Measurements from ENCODE around the gene DMWD.

DMWD gene

DNA sequence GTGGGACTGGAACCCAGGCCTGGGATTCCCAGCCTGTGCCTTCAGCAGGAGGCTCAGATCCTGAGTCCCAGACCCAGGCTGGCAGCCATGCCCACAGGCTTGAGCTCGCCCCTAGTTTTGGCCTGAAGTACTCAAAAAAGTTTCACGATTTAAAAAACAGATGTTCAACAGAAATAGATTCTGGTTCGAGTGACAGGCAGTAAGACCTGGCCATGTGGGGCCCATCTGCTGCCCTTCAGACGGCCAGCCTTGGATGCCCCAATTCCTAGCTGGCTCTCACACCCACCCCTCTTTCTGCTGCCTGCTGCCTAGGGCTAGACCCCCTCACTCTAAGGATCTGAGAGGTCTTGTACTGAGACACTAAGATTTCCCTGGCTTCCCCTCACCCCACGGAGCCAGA lies 7.5 kb downstream of the DMWD start:
- no peak for DNase-seq

DNA sequence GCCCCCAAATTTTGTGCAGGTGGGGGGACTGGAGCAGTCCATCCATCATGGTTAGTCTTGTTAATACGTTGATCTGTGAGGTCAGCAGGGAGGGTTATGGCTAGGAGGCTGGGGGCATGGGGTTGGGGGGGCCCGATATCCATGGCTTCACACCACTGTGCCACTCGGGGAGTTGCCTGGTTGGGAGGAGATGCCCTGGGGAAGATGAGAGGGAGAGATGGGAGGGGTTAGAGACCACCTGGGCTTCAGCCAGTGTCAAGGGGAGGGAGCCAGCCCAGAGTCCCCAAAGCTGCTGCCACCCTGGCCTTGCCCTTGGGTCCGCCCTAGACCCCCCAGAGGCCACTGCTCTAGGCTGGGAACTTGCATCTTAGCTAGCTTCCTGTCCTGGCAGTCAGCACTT lies 8.5 kb downstream of the DMWD start:
- no peak for DNase-seq

DNA sequence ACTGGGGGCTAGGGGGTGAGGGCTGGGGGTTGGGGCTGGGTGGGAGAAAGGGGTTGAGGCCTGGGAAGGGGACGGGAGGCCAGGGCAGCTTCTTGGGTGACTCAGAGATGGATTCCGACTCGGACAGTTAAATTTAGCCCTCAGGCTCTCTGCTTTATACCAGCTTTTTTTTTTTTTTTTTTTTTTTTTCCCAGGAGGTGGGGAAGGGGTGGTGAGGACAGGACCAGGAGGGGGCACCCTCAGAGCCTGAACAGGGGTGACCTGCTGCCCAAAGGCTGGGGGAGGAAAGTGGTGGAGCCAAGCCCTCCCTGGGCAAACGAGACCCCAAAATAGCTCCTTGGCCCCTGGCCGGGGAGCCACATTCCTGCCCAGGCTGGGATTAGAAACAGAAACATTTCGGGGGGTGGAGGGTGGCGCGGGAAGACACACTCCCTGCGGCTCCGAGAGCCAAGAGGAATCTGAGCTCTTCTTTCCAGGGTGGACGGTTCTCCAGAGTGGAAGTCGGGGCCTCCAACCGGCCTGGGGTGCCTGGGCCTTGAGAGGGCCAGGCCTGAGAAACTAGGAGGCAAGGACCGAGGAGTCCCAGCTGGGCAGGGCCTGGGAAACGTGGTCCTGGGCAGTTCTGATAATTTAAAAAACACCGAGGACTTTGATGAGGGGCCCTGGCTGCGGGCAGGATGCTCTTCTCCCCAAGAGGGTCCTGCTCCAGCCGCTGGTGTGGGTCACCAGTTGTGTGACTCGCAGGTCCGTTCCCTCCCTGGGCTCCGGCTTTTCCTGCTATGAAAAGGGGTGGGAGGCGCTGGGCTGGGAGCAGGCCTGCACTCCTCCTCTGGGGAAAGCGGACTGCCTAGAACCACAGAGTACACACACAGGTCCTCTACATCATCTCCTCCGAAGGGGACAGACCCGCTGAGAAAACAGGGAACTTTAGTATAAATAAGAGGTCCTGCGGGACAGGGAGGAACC lies 9.5 kb downstream of the DMWD start:
- DNase-seq: no peak

DNA sequence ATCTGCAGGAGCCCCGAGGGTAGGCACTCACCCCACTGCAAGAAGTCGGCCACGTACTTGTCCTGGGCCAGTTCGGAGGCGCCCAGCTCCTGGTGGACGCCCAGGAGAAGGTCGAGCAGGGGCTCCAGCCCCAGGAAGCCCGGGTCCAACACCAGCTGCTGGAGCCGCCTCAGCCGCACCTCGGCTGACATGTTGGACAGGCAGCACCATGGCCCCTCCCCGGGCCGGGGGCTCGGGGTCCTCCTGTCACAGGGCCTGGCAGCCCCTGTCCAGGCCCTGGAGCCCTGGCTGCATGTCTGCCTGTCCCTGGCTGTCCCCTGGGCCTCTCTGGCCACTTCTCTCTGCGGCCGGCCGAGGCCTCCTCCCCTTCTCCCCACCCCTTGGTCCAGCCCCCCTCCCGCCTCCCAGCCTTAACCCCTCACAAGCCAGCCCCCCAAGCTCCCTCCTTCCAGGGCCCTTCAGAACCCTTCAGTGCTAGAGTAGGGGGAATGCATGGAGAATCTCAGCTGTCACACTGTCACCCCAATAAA lies 10.4 kb downstream of the DMWD start, which contains the start of gene DMPK:
TSS of gene DMPK (minus strand) at position 329 of the 530 bp plus-strand sequence. CDS start at position 191, 138 bp downstream.
- no peak for DNase-seq

DNA sequence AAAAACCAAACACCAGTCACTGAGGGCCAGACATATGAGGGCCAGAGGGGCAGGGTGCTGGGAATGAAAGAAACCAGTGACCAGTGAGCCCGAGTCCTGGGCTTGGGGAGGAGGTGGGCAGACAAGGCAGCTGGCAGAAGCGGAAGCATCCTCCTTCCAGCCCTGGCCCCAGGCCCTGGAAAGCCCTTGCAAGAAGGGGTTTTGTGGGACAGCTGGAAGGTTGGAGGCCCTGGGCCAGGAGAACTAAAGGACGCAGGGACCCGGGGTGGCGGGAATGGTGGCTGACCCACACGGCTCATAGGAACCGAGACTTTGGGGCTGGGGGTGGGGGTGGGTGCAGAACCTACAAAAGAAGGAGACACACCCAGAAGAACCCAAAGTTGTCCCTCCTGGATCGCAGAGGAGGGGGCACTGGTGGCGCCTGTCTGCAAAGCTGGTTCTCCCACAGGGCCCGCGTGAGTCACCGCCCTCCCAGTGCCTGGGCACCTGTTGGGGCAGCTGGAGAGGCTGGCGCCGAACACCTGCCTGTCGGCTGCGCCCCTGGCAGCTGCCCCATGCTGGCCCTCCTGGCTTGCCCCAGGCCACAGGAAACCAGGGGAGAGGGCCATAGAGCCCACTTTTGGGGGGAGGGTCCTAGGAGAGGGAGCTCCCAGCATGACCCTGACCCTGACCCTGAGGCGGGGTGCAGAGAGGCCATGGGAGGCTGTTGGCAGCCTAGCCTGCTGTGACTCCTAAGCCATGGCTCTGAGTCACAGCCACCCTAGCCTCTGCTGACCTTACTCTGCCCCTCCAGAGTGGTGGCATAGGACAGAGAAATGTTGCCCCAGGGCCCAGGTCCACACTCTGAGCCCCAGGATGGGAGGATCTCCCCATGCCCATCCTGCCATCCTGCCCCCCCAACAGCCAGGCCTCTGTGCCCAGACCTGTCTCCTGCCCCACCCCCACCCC lies 11.2 kb downstream of the DMWD start:
- no peak for DNase-seq

DNA sequence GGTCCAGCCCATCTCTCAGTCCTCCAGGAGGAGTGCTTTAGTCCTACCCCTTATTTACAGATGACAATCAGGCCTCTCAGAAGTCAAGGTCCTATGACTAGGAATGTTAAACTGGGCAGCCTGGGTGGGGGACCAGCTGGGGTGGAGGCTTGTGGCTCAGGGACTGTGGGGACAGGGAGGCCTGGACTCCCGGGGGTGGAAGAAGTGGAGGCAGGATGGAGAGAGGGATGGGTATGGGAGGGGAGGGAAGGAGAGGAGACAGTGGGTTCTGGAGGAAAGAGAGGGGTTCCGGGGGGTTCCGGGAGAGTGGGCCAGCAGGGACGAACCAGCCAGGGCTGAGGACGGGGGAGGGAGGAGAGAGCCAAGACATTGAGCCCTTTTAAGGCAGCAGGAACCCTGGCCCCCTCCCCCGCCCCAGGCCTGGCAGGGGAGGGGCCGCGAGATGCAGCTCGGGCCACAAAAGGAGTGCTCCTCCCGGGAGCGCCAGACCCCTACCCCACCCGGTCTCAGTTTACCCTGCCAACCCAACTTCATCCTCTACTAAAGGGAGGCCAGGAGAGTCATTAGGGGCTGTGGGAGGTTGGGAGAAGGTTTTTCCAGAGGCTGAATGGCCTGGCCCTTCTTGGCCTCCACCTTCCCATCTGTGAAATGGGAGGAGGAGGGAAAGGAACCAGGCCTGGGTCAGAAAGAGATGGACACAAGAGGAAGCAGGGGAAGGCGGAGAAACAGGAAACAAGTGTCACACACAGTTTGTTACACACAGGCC lies 12.0 kb downstream of the DMWD start:
- DNase-seq: no peak

DNA sequence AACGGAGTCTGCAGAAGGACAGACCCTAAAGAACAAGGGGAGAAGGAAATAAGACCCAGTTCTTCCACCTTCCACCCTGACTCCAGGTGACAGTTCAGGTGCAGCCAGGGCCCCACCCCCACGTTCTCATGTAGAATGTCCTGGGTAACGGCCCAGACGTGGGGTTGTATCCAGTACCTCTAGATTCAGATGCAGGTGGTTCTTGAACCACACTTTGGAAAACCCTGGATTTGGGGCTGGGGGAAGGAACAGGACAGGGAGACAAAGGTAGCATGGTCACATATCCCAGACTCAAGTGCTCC lies 12.5 kb downstream of the DMWD start:
- DNase-seq: no peak

DNA sequence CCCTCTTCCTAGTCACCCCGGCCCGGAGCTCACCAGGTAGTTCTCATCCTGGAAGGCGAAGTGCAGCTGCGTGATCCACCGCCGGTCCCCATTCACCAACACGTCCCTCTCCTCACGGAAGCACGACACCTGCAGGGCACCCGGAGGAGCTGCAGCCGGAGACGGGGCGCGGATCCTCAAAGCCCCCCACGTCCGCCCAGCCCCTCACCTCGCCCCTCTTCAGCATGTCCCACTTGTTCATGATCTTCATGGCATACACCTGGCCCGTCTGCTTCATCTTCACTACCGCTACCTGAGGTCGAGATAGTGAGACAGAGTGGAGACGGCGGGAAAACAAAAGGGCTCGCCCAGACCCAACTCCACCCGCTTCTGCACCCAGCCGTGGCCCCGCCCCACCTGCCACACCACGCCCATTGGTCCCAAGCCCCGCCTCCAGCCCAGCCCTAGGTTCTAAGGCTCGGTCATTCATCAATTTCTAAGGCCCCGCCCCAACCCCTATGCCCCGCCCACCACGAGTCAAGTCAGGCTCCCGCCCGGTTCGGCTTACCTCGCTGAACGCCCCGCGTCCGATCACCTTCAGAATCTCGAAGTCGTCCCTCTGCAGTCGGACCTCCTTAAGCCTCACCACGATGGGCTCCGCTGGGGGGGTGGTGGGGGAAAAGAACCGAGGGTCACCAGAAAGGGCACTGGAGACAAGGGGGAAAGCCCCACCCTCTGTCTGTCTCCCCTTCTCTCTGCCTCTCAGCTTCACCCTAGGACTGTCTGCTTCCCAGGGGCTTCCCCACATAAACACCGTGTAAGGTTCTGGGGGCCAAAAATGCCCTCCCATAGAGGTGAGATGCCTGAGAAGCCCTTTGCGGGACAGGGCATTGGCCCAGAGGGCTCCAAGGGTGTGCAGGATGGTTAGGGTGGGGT lies 13.2 kb downstream of the DMWD start:
- peak; percentile 87 for DNase-seq

DNA sequence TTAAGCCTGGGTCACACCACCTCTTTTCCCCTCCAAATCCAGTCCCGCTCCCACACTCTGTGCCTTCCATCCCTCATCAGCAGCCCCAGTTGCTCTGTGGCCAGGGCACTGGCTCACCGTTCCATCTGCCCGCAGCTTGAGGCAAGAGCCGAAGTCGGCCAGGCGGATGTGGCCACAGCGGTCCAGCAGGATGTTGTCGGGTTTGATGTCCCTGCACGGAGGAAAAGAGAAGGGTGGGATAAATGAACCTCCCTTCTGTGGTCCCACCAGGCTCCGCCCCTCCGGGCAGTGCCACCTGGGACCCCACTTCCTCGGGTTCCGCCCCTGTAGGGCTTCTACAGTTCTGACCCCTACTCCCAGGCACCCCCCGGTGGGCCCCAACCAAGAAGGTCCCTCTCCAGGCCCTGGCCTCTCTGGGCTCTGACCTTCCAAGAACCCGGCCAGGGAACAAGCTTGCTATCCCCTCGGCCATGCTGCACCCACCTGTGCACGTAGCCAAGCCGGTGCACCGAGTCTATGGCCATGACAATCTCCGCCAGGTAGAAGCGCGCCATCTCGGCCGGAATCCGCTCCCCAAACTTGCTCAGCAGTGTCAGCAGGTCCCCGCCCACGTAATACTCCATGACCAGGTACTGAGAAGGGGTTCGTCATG lies 14.5 kb downstream of the DMWD start:
- DNase-seq: no peak

DNA sequence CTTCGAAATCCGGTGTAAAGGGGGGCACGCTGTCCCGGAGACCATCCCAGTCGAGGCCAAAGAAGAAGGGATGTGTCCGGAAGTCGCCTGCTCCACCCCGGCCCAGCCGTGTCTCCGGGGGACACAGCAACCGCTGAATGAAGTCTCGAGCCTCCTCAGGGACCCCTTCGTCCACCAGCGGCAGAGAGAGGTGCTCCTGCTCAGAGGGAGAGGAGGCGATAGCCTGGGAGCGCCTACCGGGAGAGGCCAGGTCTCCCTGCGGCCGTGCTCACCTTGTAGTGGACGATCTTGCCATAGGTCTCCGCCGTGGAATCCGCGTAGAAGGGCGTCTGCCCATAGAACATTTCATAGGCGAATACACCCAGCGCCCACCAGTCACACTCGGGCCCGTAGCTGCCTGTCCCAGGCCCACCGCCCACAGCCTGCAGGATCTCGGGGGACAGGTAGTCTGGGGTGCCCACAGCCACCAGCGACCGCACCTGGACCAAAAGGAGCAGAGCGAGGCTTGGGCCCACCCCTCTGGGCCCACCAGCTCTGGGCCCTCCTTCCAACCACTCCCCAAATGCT lies 15.2 kb downstream of the DMWD start:
- DNase-seq: no peak

DNA sequence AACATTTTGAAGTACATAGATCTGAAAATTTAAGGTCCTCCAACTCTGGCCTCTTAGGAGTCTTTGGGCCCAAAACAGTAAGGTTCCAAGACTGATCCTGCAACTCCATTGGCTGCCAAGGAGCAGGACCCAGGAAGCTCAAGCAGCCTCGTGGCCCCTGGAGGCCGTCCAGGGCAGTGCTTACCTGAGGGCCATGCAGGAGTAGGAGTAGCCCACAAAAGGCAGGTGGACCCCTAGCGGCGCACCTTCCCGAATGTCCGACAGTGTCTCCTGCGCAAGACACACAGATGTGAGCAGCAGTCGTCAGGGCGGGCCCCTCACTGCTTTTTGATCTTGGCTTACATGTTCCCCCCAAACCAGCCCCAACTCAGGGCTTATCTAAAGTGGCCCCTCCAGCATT lies 17.9 kb downstream of the DMWD start:
- no peak for DNase-seq

DNA sequence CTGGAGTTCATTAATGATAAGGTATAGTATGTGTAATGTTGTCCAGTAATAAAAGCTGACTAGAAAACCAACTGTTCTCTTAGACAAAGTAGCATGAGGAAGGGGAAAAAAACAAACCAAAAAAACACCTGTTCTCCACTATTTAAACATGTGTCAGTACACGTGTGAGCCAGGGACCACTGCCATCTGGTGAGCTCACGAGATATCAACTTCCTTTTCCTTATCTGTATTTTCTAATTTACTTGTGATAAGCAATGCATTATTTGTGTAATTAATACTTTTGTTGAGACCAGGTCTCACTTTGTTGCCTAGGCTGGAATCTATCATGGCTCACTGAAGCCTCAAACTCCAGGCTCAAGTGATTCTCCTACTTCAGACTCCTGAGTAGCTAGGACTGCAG lies 19.3 kb downstream of the DMWD start:
- no peak for DNase-seq

DNA sequence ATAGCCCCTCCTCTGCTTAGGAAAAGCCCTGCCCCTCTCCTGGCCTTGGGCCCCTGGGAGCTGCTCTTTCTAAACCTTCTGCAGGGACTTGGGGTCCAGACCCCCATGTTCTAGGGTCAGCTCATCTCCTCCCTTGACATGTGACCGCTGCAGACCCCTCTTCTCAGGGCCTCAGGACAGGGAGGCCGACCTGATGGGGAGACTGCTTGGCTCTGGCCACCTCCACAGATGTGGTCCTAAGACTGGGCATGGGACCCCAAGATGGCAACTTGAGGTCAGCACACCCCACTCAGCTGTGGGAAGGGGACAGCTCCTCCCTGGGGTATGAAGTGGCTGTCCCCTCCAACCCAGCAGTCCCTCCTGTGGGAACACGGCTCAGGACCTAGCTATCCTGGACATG lies 19.7 kb downstream of the DMWD start:
- DNase-seq: no peak

DNA sequence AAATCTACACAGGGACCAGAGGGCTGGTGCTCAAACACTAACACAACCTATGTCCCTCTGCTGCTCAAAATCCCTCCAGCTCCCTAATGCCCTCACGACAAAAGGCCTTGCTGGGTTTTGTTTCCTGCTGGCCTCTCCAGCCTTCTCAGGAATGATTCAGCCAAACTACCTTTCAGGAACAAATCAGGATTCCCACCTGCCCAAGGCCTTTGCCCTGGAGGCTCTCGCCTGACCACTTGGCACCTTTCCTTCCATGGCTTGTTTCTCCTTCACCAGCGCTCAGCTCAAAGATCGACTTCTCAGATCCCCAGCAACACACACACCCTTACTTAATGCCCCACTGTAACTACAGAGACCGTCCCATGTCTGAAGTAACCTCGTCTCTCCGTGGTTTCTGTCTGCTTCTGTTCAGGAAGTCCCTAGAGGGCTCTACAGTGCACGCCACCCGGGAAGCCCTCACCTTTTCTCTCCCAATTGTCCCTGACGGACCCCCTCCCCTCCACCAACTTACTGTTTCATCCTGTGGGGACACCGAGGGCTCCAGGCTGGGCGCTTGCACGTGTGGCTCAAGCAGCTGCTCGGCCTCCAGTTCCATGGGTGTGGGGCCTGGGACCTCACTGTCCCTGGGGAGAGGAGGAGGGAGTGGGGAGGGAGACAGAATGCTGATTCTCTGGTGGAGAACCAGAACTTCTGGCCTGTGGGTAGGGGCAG lies 20.4 kb downstream of the DMWD start:
- no peak for DNase-seq

DNA sequence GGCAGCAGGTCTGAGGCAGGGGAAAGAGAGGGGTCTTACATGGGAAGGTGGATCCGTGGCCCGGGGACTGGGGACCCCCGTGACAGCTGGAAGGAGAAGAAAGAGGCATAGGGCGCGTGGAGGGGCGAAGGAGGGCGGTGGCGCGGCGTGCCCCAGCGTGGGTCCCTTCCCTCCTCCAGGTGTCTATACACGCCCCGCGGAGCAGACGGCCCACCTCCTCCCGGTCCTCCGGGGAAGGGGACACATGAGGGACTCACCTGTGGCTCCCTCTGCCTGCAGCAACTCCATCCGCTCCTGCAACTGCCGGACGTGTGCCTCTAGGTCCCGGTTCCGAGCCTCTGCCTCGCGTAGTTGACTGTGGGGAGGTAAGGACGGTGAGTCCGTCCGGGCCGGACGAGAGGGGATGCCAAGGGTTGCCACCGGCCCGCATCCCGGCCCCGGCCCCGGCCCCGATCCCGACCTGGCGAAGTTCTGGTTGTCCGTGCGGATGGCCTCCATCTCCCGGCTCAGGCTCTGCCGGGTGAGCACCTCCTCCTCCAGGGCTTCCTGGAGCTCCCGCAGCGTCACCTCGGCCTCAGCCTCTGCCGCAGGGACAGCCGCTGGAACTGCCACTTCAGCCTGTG lies 21.2 kb downstream of the DMWD start:
- DNase-seq: no peak

DNA sequence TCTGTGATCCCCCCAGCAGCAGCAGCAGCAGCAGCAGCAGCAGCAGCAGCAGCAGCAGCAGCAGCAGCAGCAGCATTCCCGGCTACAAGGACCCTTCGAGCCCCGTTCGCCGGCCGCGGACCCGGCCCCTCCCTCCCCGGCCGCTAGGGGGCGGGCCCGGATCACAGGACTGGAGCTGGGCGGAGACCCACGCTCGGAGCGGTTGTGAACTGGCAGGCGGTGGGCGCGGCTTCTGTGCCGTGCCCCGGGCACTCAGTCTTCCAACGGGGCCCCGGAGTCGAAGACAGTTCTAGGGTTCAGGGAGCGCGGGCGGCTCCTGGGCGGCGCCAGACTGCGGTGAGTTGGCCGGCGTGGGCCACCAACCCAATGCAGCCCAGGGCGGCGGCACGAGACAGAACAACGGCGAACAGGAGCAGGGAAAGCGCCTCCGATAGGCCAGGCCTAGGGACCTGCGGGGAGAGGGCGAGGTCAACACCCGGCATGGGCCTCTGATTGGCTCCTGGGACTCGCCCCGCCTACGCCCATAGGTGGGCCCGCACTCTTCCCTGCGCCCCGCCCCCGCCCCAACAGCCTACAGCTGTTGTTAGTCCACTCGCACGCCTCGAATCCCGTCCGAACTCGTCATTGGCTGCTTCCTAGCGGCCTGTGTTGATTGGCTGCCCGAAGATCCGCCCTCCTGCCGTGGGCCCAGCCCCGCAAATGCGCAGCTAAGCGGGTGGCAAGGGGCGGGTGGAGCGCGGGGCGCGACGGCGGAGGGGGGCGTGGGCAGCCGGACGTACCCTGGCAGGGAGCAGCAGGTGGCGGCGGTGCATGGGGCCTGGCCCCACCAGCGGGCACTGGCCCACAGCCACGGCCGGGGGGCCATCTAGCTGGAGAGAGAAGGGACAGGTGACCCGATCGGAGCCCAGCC lies 22.2 kb downstream of the DMWD start:
- DNase-seq: peak; percentile 90

DNA sequence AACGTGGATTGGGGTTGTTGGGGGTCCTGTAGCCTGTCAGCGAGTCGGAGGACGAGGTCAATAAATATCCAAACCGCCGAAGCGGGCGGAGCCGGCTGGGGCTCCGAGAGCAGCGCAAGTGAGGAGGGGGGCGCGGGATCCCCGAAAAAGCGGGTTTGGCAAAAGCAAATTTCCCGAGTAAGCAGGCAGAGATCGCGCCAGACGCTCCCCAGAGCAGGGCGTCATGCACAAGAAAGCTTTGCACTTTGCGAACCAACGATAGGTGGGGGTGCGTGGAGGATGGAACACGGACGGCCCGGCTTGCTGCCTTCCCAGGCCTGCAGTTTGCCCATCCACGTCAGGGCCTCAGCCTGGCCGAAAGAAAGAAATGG lies 22.8 kb downstream of the DMWD start:
- DNase-seq: peak; percentile 60

DNA sequence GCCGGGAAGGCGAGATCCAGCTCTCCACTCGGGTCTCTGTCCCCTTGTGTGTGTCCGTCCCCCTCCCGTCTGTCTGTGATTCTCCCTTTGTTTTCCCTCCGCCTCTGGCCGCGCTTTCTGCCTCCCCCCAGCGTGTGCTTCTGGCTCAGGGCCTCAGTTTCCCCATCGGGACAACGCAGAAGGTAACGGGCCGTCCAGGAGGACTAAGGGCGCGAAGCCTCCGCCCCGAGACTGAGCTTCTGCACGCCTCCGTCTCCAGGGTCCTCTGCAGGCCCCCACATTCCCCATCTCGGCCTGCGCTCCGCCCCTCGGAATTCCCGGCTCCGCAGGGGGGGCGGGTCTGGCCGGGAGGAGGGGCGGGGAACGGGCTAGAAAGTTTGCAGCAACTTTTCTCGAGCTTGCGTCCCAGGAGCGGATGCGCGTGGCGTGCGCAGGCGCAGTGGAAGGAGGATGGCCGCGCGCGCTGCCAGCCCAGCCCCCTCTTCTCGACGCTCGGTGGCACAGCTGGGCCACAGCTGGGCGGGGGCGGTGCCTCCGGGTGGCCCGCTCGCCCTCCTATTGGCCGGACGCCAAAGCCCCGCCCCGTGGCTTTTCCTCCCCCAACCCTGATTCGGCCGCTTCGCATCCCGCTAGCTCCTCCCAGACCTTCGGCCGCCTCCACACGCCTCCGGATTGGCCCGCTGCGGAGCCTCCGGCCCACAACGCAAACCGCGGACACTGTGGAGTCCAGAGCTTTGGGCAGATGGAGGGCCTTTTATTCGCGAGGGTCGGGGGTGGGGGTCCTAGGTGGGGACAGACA lies 23.5 kb downstream of the DMWD start, which contains the start of gene SIX5:
TSS of gene SIX5 (minus strand) at position 269 of the 799 bp plus-strand sequence. CDS start 408 bp downstream, outside the sequence.
- peak; percentile 95 for DNase-seq

All from activated naive CD4-positive, alpha-beta T cell treated with Interleukin-2 at 50 U/mL for 16 hours (primary cell).